Panc1 (cell line): Measurements from ENCODE around the gene RGPD8.
"Not testable (repeated sequence)": the region's sequence is repeated elsewhere in the genome, so short reads cannot be mapped to it uniquely, and the experiment has no call there.

Source experiments
- CTCF ChIP-seq: fragments of 450-650 bp; IDR thresholded peaks from 2 replicates; pipeline ENCODE4 v1.5.1; 2017; ENCODE audit warnings: mild to moderate bottlenecking
- POLR2AphosphoS5 ChIP-seq: IDR thresholded peaks from 2 replicates; pipeline ENCODE4 v1.6.1; 2012; ENCODE audit warnings: mild to moderate bottlenecking, low read depth, low read length, moderate library complexity
- REST ChIP-seq, 2 experiments: IDR thresholded peaks; 2 replicates each; pipeline ENCODE4 v1.6.1; 2011 to 2012; ENCODE audit warnings: low read depth in 2 of 2, control low read depth in 1 of 2, low read length in 1 of 2, mild to moderate bottlenecking in 1 of 2, moderate library complexity in 1 of 2; ENCODE audit not compliant: insufficient read depth in 1 of 2
- SIN3A ChIP-seq: IDR thresholded peaks from 2 replicates; pipeline ENCODE4 v1.6.1; 2012; ENCODE audit warnings: low read depth, mild to moderate bottlenecking, low read length, moderate library complexity, borderline replicate concordance; ENCODE audit not compliant: insufficient read depth
- TCF7L2 ChIP-seq: IDR thresholded peaks from 2 replicates; pipeline ENCODE4 v1.6.1; 2011; ENCODE audit warnings: mild to moderate bottlenecking, low read depth, low read length, inconsistent platforms

- not testable (repeated sequence) for TF ChIP-seq SIN3A; CTCF; TCF7L2; REST (IDR thresholded peaks at IDR 0.05; ENCODE audit: insufficient read depth in 1 of 2, low read depth in 2 of 2, low read length in 1 of 2); POLR2AphosphoS5
Measured at GRCh38 chr2:112437405-112437831, 4.0 kb upstream of the RGPD8 start.
